MG63 (cell line): ENCODE results near the gene PTPN1. TPM values are rescaled to one million over a fixed set of nuclear protein-coding genes. Genes with fewer than 3 reads are reported as not detected.
"Not testable (repeated sequence)": the region's sequence is repeated elsewhere in the genome, so short reads cannot be mapped to it uniquely, and the experiment has no call there.

Experiments
- DNase-seq: peaks from one replicate; pipeline ENCODE4 v3.0.0-alpha.2; 2020
- H3K27me3 ChIP-seq: fragments of 250-450 bp; sonication (Bioruptor Pico); 2 replicates; pipeline ENCODE4 v1.5.1; 2020; ENCODE audit warnings: mild to moderate bottlenecking, moderate library complexity
- H3K36me3 ChIP-seq: fragments of 250-450 bp; sonication (Bioruptor Pico); 2 replicates; pipeline ENCODE4 v1.5.1; 2020; ENCODE audit warnings: mild to moderate bottlenecking, moderate library complexity
- H3K4me3 ChIP-seq: fragments of 250-450 bp; sonication (Bioruptor Pico); 2 replicates; pipeline ENCODE4 v1.5.1; 2020; ENCODE audit warnings: mild to moderate bottlenecking, moderate library complexity
- H3K9me3 ChIP-seq: fragments of 250-450 bp; sonication (Bioruptor Pico); 2 replicates; pipeline ENCODE4 v1.5.1; 2020; ENCODE audit warnings: mild to moderate bottlenecking, moderate library complexity
- total RNA-seq: library from RNA; depleted of rRNA; stranded (reverse); fragments of >200 nt; shearing (Covaris generic); gene quantifications from 2 replicates; pipeline ENCODE4 v1.2.3, GENCODE V29; 2014; ENCODE audit warnings: low replicate concordance; rRNA removed

The PTPN1 gene
- total RNA-seq = 35.3 and 37.1 TPM in 2 replicates

DNA sequence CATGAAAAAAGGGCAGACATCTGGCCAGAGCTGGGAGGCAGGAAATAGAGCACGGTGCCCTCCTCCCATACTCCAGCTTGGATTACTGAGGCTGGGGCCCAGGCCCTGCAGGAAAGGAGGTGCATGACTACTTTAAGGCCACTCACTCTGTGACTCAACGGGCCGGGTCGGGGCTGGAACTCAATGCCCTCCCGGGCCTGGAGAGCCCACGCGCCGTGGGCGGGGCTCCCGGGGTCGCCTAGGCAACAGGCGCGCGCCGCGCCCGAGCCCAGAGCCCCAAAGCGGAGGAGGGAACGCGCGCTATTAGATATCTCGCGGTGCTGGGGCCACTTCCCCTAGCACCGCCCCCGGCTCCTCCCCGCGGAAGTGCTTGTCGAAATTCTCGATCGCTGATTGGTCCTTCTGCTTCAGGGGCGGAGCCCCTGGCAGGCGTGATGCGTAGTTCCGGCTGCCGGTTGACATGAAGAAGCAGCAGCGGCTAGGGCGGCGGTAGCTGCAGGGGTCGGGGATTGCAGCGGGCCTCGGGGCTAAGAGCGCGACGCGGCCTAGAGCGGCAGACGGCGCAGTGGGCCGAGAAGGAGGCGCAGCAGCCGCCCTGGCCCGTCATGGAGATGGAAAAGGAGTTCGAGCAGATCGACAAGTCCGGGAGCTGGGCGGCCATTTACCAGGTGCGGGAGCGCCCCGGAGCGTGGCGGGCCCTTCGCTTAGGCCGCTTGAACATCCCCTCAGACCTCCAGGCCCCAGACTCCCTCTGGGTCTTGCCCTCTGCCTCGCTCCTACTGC lies at the start of gene PTPN1:
TSS of gene PTPN1 (plus strand) at position 461 of the 783 bp plus-strand sequence. CDS start at position 606, 145 bp downstream.
- peak within 1 kb of the TSS; percentile 94 for H3K4me3 ChIP-seq
- peak; percentile 98 for DNase-seq

DNA sequence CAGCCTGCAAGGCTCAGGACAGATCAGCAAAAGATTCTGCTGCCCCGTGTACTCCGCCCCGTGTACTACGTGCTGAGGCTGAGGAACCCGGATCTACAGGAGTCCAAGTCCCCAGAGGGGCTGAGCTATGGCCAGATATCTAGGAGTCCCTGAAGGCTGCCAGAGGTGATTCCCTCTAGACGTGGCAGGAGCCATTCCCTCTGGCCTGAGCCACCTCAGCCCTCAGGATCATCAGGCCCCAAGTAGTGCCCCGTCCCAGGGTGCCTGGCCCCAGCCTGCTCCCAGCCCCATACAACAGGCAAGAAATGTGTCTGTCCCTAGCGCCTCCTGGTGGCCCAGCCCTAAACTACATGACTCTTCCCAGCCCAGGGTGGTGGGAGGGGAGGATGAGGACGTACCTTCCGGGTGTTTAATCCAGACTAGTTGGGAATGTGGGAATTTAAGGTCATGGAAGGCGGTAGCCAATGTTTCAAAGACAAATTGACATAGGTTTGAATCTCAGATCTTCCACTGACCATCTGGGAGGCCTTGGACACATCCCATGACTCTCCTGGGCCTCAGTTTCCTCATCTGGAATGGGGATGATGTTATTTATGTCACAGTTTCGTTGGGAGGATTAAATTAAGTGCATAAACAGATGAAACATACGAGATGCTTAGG lies 49.4 kb upstream of the PTPN1 start:
- peak; percentile 79 for DNase-seq
- Histone ChIP-seq H3K27me3 (no peaks in the 10 kb centered on the region), H3K4me3 (no peak overlapping the region), H3K36me3 (no peaks in the 10 kb centered on the region), H3K9me3 (no peaks in the 10 kb centered on the region)

More for the DNA sequence above, at the start of gene PTPN1:
- H3K27me3 ChIP-seq = no peaks in the 10 kb centered on the region
- H3K36me3 ChIP-seq = peaks cover 3% of the 10 kb centered on the region; the same call in 1 of the 2 replicates
- H3K9me3 ChIP-seq = no peaks in the 10 kb centered on the region

DNA sequence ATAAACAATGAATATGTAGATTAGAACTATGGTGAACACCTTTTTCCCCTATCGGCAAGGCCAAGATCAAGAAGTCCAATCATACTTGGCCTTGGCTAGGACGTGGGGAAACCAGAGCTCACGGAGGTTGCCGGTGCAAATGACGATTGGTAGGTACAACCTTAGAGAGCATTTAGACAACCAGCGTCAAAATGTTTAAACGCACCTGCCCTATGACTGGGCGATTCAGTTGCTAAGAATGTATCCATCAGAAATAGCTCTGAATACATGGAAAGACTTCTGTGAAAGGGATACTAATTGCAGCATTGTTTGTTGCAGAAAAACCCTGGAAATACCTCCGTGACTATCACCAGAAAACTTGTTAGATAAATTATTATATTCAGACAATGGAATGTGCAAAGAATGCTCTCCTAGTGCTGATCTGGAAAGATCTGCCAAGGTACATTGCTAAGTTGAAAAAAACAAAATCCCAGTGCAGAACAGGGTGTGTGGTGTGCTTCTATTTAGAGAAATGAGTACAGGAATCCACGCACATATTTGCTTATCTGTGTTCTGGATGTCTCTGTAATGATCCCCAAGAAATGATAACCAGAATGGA lies 48.0 kb upstream of the PTPN1 start:
- Histone ChIP-seq H3K36me3 (no peaks in the 10 kb centered on the region), H3K27me3 (no peaks in the 10 kb centered on the region), H3K9me3 (no peaks in the 10 kb centered on the region), H3K4me3 (no peak overlapping the region)
- DNase-seq = no peak

DNA sequence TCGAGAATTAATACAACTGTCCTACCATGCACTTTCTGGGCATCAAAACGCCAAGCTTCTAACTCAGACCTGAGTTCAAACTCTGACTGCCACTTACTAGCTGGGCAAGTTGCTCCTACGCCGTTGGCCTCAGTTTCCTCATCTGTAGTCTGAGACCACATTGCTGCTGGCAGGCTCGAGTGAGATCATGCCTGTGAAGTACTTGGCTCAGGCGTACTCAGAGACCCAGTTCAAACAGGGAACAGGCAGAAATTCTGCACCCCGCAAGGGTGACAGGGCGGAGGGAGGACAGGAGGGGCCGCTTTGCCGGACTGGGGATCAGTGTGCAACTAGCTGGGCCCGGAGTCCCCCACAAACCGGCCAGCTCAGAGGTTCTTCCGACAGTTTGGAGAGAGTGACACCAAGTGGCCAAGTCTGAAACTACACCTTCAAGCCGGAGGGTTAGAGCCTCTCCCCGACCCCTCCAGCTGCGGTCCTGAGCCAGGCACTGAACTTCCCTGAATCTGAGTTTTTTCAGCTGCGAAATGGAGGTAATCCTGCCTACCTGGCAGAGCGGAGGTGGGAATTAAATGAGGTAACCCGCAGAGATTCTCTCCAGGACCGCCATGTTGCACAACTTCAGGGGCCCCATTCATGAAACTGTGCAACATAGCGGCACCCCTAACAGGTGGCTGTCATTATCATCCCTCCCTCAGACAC lies 46.0 kb upstream of the PTPN1 start:
- Histone ChIP-seq H3K36me3 (no peaks in the 10 kb centered on the region), H3K9me3 (no peaks in the 10 kb centered on the region), H3K27me3 (no peaks in the 10 kb centered on the region), H3K4me3 (no peak overlapping the region)
- peak; percentile 49 for DNase-seq

DNA sequence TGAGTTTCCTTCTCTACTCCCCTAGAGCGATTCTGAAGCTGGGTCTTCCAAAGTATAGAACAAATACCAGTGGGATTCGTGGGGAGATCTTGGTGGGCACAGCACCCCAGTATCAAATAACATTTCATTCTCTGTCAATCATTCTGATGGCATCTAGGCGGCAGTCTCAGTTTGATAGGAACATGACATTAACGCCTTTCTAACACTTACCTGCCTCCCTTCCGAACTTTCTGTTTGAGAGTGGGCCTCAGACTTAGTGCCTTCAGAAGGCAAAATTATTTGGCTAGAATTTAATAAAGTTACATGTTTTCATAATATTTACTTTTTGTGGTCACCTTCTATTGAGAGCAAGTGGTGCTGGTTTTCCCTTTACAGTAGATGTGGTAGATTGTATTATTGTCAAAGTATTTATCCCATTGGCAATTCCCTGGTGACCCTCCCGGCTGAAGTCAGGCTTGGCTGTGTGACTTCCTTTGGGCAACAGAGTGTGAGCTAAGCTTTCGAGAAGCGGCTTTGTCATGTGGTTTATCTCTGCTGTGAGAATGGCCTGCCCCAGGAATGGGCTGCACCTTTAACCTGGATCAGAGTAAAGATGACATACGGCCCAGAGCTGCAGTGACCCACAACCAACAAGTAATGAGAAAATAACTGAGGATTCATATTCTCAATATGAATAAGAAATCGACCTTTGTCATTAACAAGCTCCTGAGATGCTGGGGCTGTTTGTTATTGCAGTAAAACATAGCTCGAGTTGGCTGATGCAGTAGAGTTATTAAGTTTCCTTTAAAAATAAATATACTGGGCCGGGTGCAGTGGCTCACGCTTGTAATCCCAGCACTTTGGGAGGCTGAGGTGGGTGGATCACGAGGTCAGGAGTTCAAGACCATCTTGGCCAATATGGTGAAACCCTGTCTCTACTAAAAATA lies 45.2 kb upstream of the PTPN1 start:
- DNase-seq = no peak

DNA sequence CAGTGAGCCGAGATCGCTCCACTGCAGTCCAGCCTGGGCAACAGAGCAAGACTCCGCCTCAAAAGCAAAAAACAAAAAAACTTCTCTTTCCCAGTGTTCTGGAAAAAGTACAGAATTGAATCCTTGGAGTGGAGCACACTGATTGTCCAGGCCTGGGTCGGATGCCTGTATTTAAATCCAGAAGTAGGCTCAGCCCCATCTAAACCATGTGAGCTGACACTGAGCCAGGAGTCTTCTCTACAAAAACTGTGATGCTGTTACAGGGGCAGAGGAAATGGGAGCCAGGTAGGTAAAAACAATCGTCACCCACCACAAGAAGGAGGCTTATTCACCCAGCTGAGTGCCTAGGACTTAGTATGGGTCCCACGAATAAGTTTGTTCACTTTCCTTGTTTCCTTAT lies 43.0 kb upstream of the PTPN1 start:
- H3K36me3 ChIP-seq = no peaks in the 10 kb centered on the region
- H3K9me3 ChIP-seq = no peaks in the 10 kb centered on the region
- DNase-seq = no peak
- H3K27me3 ChIP-seq = no peaks in the 10 kb centered on the region
- no peak overlapping the region for H3K4me3 ChIP-seq

More for the DNA sequence above, 45.2 kb upstream of the PTPN1 start:
- Histone ChIP-seq H3K36me3 (no peaks in the 10 kb centered on the region), H3K9me3 (no peaks in the 10 kb centered on the region), H3K27me3 (no peaks in the 10 kb centered on the region), H3K4me3 (no peak overlapping the region)

DNA sequence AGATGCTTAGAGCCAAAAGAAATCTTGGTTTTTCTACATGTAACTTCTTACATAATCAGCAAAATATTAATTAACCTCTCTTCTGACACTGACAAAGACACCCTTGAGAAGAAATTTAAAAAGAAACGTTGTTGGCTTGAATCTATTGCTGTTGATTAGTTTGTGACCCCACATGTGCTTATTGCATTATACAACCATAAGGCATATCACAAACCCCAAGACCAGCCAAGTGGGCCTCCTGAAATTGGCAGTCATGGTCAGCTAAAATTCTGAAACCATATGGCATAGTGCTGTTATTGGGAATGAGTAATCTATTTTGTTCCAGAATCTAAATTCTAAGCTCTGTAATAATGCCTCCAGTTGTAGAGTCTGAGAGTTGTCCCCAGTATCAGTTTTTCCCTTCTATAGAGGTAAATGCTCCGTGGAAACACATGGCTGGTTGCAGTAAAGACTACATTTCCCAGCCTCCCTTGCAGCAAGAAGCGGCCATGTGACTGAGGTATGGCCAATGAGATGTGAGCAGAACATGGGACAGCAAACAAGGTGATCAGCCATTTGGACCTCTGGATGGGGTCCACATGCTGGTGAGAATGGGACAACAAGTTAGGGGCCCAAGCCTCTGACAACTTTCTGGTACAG lies 42.3 kb upstream of the PTPN1 start:
- no peaks in the 10 kb centered on the region for H3K9me3 ChIP-seq
- no peaks in the 10 kb centered on the region for H3K27me3 ChIP-seq
- no peak overlapping the region for H3K4me3 ChIP-seq
- peak; percentile 40 for DNase-seq
- H3K36me3 ChIP-seq = no peaks in the 10 kb centered on the region

DNA sequence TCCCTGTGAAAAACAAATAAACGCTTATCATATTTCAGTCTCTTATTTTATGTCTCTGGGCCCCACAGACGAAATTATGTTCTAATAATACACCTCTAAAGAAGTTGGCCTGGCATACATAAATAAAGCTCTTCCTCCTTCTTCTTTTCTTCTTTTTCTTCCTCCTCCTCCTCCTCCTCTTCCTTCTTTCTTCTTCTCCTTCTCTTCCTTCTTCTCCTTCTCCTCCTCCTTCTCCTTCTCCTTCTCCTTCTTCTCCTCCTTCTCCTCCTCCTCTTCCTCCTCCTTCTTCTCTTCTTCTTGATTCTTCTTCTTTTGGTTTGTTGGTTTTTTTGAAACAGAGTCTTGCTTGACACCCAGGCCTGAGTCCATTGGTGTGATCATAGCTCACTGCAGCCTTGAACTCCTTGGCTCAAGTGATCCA lies 41.8 kb upstream of the PTPN1 start:
- Histone ChIP-seq H3K9me3 (no peaks in the 10 kb centered on the region), H3K27me3 (no peaks in the 10 kb centered on the region), H3K4me3 (no peak overlapping the region), H3K36me3 (no peaks in the 10 kb centered on the region)
- DNase-seq = no peak

DNA sequence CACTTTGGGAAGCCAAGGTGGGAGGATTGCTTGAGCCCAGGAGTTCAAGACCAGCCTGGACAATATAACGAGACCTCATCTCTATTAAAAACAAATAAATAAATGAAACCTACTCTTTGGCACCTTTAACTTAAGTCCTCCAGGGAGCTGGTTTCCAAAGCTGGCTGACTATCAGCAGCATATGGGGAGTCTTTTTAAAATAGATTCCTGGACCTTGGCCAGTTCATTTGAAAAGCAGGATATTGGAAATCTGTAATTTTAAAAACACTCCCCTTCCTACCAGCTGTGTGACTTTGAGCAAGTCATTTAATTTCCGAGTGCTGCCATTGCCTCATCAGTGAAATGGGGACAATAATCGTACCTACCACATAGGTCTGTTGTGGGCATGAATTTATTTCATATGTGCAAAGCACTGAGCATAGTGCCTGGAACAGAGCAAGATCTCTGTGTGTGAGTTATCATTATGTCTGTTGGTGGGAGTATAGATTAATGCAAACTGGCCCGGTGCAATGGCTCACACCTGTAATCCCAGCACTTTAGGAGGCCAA lies 40.9 kb upstream of the PTPN1 start:
- no peaks in the 10 kb centered on the region for H3K9me3 ChIP-seq
- H3K4me3 ChIP-seq = no peak overlapping the region
- no peaks in the 10 kb centered on the region for H3K27me3 ChIP-seq
- H3K36me3 ChIP-seq = no peaks in the 10 kb centered on the region
- DNase-seq = no peak

DNA sequence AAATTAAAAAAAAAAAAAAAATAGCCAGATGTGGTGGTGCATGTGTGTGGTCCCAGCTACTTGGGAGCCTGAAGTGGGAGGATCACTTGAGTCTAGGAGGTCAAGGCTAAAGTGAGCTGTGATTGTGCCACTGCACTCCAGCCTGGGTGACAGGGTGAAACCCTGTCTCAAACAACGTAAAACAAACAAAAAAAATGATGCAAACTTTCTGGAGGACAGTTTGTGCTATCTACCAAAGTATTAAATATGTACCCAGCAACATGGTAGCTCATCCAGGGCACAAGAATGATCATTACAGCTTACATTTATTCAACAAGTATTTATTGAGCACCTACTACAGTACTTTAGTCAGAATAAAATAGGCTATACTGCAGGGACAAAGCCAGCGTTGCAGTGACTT lies 40.4 kb upstream of the PTPN1 start:
- H3K36me3 ChIP-seq = no peaks in the 10 kb centered on the region
- H3K27me3 ChIP-seq = no peaks in the 10 kb centered on the region
- H3K9me3 ChIP-seq = no peaks in the 10 kb centered on the region
- no peak overlapping the region for H3K4me3 ChIP-seq
- no peak for DNase-seq

DNA sequence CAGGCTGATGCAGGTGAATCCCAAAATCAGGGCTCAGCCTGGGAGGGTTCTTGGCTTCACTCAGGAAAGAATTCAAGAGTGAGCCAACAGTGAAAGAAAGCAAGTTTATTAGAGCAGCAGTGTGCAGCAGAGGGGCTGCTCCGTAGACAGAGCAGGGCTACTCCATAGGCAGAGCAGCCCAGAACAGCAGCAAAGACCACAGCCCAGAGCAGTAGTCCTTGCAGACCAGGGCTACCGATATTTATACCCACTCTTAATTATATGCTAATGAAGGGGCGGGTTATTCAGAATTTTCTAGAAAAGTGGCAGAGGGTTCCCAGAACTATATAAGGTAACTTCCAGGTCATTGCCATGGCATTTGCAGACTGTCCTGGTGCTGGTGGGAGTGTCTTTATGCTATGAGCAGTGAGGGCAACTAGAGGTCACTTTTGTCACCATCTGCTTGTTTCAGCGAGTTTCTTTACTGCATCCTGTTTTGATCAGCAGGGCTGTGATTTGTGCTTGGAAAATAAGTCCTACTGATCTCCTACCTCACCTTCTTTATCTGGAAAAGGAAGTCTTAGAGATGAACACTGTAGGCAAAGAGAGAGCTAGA lies 39.8 kb upstream of the PTPN1 start:
- Histone ChIP-seq H3K4me3 (no peak overlapping the region), H3K36me3 (no peaks in the 10 kb centered on the region), H3K9me3 (no peaks in the 10 kb centered on the region), H3K27me3 (no peaks in the 10 kb centered on the region)
- DNase-seq = no peak

DNA sequence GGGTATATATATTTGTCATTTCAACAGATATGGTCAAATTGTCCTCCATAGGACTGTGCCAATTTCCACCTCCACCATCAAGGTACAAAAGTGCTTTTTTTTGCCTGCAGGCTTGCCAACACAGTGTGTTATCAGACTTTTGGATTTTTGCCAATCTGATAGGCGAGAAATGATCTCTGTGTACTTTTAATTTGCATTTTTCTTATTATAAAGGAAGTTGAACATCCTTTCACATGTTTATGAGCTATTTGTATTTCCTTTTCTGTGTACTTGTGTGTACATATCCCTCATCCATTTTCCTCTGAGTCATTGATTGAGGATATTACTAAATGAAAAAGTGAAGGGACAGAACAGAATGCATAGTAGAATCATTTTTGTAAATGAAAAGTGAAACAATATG lies 39.0 kb upstream of the PTPN1 start:
- Histone ChIP-seq H3K9me3 (no peaks in the 10 kb centered on the region), H3K27me3 (no peaks in the 10 kb centered on the region), H3K4me3 (no peak overlapping the region), H3K36me3 (no peaks in the 10 kb centered on the region)
- DNase-seq = no peak

DNA sequence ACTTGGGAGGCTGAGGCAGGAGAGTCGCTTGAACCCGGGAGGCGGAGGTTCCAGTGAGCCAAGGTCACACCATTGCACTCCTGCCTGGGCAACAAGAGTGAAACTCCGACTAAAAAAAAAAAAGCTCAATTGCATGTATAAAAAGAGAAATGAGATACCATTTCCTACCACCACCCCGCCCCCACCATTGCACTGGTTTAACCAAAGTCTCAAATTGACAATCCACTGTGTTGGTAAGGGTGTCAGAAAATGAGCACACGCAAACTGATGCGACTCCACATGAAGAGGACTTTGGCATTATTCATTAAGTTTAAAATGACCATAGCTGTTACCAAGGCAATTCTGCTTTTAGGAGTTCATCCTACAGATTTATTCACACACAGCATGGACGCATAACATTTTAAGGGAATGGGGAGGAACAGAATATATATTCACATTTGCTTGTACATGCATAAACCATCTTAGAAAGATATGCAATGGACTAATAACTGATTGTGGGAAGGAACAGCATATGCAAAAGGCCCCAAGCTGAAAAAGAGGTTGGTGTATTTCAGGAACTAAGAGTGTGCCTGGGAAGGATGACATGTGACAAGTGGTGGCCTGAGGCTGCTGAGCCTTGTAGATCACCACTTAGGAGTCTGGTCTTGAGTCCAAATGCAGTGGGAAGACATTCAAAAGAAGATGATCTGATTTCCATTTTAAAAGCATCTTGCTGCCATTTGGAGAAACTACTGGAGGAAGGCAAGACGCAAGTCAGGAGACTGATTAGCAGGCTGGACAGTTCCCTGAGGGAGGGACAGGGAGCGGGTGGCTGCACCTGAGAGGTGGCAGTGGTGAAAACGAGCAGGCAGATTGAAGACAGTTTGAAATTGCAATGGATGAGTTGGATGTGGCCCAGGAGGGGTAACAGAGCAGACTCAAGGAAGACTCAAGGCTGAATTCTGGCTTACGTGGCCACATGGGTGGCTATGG lies 37.2 kb upstream of the PTPN1 start:
- Histone ChIP-seq H3K36me3 (no peaks in the 10 kb centered on the region), H3K9me3 (no peaks in the 10 kb centered on the region), H3K27me3 (no peaks in the 10 kb centered on the region)

DNA sequence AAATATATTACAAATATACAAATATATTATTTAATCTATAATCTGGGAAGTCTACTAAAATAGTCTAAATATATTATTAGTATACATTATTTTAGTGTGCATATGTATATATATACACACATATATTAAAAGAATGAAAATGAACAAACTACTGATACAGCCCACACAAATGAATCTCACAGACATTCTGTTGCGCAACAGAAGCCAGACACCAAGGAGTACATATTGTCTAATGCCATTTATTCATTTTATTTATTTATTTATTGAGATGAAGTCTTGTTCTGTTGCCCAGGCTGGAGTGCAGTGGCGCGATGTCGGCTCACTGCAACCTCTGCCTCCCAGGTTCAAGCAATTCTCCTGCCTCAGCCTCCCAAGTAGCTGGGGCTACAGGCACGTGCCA lies 35.8 kb upstream of the PTPN1 start:
- not testable (repeated sequence) for H3K9me3 ChIP-seq, DNase-seq, H3K4me3 ChIP-seq, H3K36me3 ChIP-seq, H3K27me3 ChIP-seq

More for the DNA sequence above, 37.2 kb upstream of the PTPN1 start:
- DNase-seq = no peak
- H3K4me3 ChIP-seq = no peak overlapping the region
